NCI-H510A treated with DMSO at 0.1 percent for 48 hours (cell line): Measurements from ENCODE around the gene CLTCL1.

Experiments
- DNase-seq: peaks from one replicate; lab custom pipeline; 2025; lab: John Stamatoyannopoulos, UW

Gene CLTCL1

DNA sequence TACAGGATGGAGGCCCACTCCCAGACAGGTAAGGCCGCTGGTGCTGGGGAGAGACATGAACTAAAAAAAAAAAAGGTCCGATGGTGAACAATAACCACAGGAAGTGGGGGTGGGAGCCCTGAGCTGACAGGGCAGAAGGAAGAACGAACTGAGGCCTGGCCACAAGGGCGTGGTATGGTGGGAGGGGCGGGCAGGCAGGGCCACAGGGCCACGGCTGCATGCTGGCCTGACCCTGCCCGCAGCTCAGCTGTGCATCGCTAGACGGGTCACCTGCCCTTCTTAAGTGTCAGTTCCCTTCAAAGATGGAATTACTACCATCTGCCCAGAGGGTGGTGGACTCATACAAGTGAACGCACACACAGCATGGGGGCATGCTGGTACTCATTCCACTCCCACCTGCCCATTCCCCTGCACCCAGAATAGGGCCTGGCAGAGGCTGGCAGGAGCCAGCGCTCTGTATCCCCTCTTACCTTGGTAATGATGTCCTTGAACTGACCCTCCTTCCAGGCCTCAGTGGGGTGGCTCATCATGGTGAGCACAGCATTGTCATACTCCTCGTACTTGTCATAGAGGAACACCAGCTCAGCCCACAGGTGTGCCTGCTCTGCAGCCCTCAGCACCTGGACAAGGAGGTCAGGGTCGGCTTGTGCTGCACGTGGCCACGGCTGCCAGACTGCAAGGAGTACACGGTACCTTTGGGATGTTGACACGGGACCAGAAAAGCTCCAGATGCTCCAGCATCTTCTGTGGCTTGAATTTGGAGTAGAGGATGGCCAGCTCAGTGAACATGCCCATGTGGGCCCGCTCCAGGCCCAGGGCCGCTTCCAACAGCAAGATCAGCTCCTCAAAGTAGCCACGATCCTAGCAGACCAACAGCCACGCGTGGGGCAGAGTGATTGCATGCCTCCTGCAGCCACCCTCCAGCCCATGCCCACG, 95.5 kb downstream of the CLTCL1 start:
- no peak for DNase-seq

GRCh38 chr22:19194766-19195536, 96.6 kb downstream of the CLTCL1 start:
- DNase-seq = no peak

GRCh38 chr22:19193879-19194278, 97.6 kb downstream of the CLTCL1 start:
- no peak for DNase-seq

GRCh38 chr22:19187716-19188563, 103.6 kb downstream of the CLTCL1 start:
- DNase-seq = no peak

GRCh38 chr22:19184276-19184997, 107.1 kb downstream of the CLTCL1 start:
- DNase-seq = no peak

DNA sequence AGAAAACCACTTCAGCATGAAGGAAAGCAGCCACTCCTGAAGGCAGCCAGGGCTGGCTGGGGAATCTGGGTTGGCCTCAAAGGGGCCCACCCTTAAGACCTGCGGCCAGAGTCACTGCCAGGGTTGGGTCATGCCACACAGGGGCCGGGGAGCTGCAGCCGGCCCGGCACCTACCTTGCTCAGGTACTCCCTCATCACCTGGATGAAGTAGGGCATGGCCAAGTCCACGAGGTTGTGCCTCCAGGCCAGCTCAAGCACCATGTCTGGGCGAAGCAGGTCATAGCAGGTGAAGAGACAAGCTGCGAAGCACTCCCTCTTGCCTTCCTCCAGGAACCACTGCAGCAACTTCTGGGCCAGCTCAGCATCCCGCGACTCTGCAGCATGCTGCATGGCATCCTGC, 108.3 kb downstream of the CLTCL1 start:
- no peak for DNase-seq

GRCh38 chr22:19182472-19183157, 108.9 kb downstream of the CLTCL1 start:
- DNase-seq = no peak

DNA sequence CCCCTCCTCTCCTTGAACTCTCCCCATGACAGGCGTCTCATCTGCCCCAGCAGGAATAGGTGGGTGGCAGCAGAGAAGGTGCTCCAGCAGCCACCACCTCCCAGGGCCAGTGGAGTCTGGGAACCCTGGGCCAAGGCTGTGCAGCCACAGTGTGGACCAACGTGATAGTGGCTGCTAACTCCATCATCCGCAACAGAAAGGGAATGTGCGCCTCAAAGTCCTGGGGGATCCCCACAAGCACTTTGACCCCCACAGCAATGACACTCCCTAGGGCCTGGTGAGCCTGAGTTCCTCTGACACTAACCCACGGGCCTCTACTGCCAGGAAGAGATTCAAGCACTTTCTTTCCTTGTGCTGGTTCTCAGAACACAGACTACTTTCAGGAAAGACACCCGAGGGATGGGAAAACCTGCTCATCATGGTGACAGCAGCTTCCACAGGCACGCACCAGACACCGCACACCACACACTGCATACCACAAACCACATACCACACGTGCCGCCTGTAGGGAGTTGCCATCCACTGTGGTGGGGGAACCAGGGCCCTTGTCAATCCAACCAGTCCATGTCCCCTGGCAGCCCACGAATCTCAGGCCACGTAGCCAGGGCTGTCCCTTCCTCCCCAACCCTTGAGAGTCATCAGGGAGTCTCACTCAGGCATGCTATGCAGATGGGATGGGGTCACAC, 109.6 kb downstream of the CLTCL1 start:
- no peak for DNase-seq

DNA sequence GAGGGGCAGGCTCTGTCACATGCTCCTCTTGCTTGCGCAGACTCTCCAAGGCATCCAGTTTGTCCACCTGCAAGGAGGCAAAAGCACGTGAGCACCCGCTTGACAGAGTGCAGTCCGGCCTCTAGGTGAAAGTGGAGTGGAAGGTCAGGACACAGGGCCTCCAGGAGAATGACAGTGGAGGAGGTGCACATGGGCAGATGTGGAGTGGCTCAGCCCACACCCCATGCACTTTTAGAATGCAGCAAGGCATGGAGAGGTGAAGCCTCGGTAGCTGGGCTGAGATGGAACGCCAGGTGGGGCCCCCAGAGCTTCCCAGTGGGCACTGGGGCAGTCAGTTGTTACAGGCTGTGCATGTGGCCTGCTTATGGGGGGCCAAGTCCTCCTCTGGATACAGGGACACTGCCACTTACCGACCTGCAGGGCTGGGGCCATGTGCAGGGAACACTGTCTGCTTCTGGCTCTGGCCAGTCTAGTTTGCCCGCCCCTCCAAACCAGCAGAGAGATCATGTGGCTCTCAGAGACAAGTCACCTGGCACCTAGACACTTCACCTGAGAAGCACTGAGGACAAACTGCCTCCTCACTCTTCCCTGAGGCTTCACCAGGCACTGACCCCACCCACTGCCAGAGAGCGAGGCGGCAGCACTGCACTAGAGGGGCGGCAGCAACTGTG, 110.6 kb downstream of the CLTCL1 start:
- DNase-seq = peak; percentile 44

DNA sequence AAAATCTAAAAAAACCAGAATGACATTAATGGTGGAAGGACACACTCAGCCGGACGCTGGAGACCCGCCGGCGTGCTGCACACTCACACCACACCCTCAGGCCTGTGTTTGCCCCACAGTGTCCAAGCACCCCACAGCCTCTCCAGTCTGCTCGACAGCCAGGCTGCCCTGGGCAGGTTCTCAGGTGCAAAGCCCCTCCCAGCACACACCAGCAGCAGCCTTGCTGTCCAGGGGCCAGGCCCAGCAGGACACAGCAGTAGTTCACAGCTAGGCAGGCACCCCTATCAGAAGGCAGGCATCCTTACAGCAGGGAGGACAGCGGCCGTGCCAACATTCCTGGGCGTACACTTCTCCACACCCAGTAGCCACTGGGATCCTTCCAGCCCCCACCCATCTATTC, 111.3 kb downstream of the CLTCL1 start:
- no peak for DNase-seq

- peak; percentile 51 for DNase-seq
Observed at GRCh38 chr22:19179497-19180048, 111.9 kb downstream of the CLTCL1 start.

DNA sequence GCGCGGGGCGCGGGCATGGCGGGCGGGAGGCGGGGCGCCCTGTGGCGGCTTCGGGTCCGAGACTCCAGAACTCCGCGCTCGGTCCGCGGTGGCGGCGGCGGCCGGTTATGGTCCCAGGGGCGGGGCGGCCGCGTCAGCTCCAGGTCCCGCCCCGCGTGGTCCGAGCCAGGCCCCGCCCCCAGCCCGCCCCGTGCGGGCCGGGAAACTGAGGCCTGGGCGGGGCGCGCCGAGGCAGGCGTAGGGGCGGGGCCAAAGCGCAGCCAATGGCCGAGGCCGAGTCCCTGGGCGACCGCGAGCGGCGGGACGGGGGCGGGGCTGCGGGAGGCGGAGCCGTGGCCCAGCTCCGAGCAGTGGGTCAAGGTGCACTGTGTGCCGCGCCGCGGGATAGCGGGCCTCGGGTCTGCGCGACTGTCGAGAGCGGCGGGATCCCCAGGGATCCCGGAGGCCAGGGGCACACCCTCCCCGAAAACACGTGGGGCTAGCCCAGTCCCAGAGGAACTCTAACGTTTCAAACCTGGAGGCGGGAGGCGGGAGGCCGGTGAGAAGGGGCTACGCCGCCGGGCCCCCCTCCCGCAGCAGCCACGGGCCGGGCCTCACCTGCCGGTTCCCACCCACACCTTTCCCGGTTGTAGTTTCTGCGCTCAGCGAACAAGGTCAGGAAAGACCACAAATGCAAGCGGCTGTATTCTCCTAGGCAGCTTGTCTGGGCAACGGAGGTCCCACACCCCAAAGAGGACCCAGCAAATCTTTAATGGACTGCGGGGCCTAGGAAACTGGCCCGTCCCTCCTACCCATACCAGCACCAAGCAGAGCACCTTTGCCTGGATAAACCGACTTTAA, 112.6 kb downstream of the CLTCL1 start, which contains the start of gene SLC25A1:
TSS of gene SLC25A1 (minus strand) at position 80 of the 840 bp plus-strand sequence. CDS start at position 17, 63 bp downstream.
- peak; percentile 54 for DNase-seq

GRCh38 chr22:19178065-19178656, 113.4 kb downstream of the CLTCL1 start:
- DNase-seq = no peak

GRCh38 chr22:19177164-19178064, 114.1 kb downstream of the CLTCL1 start:
- no peak for DNase-seq

DNA sequence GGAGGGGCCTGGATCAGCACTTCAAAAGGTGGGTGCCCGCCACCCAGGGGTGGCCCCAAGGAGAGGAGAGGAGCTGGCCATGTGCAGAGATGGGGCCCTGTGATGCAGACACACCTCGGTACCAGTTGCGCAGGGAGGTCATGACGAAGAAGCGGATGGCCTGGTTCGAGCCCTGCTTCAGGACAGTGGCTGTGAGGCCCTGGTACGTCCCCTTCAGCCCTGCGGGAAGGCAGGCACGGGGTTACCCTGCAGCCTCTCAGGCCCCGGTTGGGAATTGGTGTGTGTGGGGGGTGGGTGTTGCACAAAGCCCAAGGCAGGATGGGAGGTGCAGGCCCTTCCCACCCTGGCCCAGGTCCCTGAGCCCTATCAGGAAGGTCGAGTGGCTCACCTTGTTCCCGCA, 114.8 kb downstream of the CLTCL1 start:
- no peak for DNase-seq

GRCh38 chr22:19176175-19176643, 115.3 kb downstream of the CLTCL1 start:
- no peak for DNase-seq
